HEK293T (cell line): ENCODE data around the gene PTPRM.

Experiments
- BHLHE40 ChIP-seq: fragments of 450-650 bp; IDR thresholded peaks from 2 replicates; pipeline ENCODE4 v1.6.1; 2016; ENCODE audit warnings: mild to moderate bottlenecking, moderate library complexity, borderline replicate concordance
- ELF4 ChIP-seq: fragments of 450-650 bp; IDR thresholded peaks from 2 replicates; pipeline ENCODE4 v1.6.1; 2017; ENCODE audit warnings: antibody characterized with exemption
- FOXM1 ChIP-seq: fragments of 450-650 bp; IDR thresholded peaks from 2 replicates; pipeline ENCODE4 v1.6.1; 2017; ENCODE audit warnings: mild to moderate bottlenecking, borderline replicate concordance
- SP1 ChIP-seq: fragments of 450-650 bp; IDR thresholded peaks from 2 replicates; pipeline ENCODE4 v1.6.1; 2017
- TF ChIP-seq, protein P1 (sequence below): fragments of 450-650 bp; IDR thresholded peaks from 2 replicates; pipeline ENCODE4 v1.6.1; 2016

DNA sequence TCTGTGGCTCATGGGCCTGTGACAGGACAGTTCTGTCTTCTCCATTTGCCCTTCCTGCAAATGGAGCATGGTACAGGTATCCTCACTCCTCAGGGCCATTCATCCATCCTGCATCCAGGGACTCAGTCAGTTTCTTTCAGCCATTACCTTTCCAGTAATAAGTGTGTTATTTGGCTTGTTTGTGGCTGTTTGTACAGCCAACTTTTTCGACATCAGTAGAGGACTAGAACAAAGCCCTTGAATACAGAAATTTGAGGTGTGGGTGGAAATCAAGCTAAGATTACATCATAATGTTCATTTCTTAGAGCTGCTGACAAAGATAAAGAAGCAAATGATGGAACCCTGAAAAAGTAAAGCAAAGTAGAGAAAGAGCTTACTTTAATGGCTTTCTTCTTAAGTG lies 290.4 kb downstream of the PTPRM start:
- TF ChIP-seq, protein P1, sequence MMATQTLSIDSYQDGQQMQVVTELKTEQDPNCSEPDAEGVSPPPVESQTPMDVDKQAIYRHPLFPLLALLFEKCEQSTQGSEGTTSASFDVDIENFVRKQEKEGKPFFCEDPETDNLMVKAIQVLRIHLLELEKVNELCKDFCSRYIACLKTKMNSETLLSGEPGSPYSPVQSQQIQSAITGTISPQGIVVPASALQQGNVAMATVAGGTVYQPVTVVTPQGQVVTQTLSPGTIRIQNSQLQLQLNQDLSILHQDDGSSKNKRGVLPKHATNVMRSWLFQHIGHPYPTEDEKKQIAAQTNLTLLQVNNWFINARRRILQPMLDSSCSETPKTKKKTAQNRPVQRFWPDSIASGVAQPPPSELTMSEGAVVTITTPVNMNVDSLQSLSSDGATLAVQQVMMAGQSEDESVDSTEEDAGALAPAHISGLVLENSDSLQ, result no peak
- TF ChIP-seq BHLHE40 (no peak), SP1 (no peak), FOXM1 (no peak), ELF4 (no peak)
